Activated CD8-positive, alpha-beta memory T cell treated with anti-CD3 and anti-CD28 coated beads for 48 hours (primary cell): ENCODE measurements around the gene AVEN.
"Not testable (repeated sequence)": the region's sequence is repeated elsewhere in the genome, so short reads cannot be mapped to it uniquely, and the experiment has no call there.

Source experiments
- DNase-seq, 3 experiments: peaks; one replicate each; pipeline ENCODE4 v3.0.0-alpha.2; 2020; ENCODE audit warnings: low read depth in 2 of 3, low spot score in 2 of 3

Gene AVEN

DNA sequence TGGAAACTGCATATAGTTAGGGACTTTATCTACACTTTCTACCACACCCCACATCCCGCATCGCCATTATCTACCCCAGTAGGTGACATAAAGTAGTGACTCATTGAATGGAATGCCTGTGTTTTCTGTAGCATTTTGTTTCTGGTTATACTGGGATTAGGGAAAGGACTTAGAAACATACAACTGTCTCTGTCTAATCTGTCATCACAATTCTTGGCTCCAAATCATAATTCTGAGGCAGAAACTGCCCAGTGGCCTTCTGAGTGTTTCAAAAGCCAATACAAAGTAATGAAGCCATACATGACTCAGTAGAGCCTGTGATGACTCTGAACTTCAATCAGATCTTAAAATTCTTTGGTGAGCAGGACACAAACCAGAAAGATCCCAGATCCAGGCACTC lies 186.4 kb downstream of the AVEN start:
- no peak for DNase-seq

GRCh38 chr15:33852094-33852493 lies 186.9 kb downstream of the AVEN start:
- DNase-seq, result no peak

DNA sequence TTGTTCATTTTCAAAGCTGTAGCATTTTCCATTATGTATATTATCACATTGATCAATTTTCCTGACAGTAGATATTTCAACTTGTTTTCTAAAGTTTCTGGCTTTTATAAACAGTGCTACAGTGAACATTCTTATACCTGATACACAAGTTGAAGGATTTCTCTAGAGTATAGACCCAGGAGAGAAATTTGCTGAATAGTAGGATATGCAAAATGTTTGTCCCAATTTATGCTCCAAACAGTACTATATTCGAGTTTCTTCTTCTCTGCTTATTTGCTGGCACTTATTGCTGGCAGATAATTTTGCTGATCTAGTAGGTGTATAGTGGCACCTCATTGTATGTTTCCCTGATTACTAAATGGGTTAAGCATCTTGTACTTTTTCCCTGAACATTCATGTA lies 187.9 kb downstream of the AVEN start:
- DNase-seq, result no peak

- DNase-seq, result no peak
These were observed 191.0 kb downstream of the AVEN start for GRCh38 chr15:33848011-33848410.

DNA sequence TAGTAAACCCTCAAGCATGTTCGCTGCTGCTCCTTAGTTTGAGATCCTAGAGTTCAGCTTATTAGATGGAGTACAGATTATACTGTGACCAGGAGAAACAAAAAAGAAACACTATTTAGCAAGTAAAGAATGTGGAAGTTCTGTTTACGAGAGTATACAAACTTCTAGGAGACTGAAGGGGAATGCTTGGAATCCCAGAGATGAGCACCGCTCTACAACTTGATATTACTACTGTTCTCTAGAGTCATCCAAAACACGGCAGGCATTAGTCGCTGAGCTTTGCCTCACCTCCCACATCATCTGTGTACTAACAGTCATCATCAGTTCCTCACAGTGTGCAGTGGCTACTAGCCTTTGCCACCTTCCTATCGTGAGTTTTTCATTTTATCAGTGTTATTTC lies 192.1 kb downstream of the AVEN start:
- no peak for DNase-seq

- no peak for DNase-seq
These were observed 192.9 kb downstream of the AVEN start for GRCh38 chr15:33846142-33846541.

DNA sequence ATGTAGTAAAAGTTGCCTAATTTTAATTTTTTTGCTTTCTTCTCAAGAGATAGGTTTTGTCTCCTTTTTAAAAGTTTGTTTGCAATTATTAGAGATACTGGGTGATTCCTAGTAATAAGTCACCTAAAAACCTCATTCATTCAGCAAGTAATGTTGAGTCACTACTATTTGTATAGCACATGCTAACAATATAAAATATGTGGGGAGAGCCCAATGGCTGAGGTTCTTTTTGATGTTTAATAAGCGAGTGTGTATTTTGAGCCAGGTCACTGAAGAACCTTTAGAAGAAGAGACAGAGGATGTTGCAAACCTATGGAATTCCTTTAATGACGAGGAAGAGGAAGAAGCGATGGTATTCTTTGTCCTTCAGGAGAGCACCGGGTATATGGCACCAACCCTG lies 194.4 kb downstream of the AVEN start:
- DNase-seq, result no peak

DNA sequence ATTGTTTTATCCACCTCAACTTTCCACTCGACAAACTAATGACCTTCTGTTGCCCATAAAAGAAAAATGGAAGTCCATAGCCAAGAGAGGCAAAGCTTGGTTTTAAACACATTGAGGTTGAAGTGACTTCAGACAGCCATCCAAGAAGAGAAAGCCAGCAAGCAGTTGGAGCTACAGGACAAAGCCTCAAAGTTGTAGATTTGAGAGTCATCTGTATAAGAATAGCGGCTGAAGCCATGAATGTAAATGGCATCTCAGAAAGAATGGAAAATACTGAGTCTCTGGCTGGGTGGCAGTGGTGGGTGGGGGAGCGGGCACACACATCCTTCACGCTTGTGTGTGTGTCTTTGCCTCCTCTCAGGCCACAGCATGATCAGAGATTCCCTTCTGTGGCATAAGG lies 194.8 kb downstream of the AVEN start:
- DNase-seq, result no peak

DNA sequence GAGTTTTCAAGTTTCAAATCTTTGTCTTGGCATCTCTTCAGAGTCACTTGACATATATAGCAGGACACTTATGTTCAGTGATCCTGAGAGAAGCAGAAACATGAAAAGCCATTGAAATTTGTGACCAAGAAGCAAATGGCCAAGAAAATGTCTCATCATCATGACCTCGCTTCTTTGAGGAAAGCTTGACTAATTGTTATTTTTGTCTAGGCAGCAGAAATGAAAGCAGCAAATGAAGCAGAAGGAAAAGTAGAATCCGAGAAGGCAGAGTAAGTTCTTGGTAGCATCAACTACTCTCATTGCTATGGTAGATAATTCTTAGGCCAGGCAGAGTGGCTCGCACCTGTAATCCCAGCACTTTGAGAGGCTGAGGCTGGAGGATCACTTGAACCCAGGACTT lies 198.4 kb downstream of the AVEN start:
- no peak for DNase-seq

GRCh38 chr15:33839540-33839939 lies 199.5 kb downstream of the AVEN start:
- no peak for DNase-seq

DNA sequence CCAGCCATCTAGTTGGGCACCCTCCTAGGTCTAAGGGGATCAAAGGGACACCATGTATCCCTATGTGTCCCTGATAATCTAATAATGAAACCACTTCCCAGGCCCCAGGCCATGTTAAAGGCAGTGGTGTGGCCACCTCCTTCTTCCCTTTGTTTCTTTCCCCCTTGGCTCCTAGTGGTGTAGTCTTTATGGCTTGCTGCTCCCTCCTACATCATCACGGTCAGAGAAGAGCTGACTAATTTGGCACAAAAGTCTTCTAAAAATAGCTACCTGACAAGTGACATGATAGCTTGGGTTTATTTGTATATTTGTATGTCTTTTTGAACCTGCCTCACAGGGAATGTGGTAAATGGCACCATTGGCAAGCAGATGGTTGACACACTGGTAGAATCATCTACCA lies 201.7 kb downstream of the AVEN start:
- no peak for DNase-seq

DNA sequence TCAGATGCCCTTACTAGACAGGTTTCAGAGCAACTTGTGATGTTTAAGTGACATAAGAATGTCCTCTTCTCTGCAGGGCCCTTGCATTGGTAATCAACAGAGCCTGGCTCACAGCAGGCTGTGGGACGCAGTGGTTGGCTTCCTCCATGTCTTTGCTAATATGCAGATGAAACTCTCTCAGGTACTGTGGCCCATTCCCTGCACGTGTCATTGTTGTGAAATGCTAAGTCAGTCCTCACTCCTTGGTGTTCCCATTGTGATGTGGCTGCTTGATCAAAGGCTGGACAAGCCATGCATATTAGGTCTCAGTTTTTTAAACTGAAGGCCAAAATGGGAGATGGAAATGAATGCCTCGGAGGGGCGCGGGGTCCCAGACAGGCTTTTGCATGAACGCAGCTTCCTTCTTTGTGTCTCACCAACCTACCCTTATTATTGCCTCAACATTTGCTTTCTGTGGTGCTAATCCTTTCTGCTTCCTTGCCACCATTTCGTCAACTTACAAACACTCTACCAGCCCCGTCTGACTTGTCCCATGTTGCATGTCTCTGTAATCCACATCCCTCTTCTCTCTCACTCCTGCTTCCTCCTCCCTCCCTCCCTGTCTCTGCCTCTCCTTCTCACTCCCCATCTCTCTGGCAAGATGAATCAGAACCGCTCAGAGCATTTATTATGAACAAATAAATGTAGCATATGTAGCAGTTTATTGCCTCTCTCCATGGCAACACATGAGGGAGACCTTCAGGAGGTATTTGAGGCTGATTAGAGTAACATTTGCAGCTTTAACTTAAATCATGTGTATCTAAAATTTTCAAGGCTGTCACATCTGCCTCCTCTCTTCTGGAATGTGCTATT lies 203.9 kb downstream of the AVEN start:
- no peak for DNase-seq

DNA sequence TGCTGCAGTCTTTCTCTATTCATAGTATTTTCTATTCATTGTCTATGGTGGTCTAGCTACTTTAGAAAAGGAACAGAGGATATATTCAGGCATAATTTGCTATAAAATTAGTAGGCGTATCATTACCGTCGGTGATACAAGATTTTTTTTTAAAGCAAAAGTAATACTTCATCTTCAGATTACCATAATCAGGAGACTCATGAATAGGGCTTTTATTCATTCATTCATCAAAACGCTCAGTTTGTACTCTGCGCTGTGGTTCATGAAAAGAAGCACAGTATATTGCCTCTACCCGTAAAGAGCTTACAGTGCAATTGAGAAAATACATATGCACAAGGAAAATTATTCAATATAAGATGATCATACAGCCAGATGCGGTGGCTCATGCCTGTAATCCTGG lies 207.4 kb downstream of the AVEN start:
- DNase-seq, result no peak

- DNase-seq, result no peak
These were observed 208.7 kb downstream of the AVEN start for GRCh38 chr15:33830351-33830750.

GRCh38 chr15:33826201-33826600 lies 212.8 kb downstream of the AVEN start:
- no peak for DNase-seq

GRCh38 chr15:33825453-33825852 lies 213.6 kb downstream of the AVEN start:
- DNase-seq, result no peak

- no peak for DNase-seq
These were observed 215.9 kb downstream of the AVEN start for GRCh38 chr15:33823119-33823518.

GRCh38 chr15:33822479-33822878 lies 216.5 kb downstream of the AVEN start:
- no peak for DNase-seq

DNA sequence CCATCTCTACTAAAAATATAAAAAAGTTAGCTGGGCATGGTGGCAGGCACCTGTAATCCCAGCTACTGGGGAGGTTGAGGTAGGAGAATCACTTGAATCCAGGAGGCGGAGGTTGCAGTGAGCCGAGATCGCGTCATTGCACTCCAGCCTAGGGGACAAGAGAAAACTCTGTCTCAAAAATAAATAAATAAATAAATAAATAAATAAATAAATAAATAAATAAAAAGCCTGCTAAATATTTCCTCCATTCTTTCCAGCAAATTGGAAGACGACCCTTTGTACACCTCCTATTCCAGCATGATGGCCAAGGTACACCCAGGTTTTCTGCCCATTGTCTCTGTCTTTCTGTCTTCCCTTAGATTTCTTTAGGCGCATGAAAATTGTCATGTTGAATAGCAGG lies 219.5 kb downstream of the AVEN start:
- DNase-seq, result not testable (repeated sequence)
